ENCODE measurements around the gene LCNL1.

The LCNL1 gene

GRCh38 chr9:136968333-136969127 lies 14.3 kb upstream of the LCNL1 start:
- no peak overlapping the region for H3K27ac ChIP-seq
- TF ChIP-seq CTCF (IDR thresholded peaks at IDR 0.05): no peak
- no peaks in the 10 kb centered on the region for H3K9me3 ChIP-seq
- H3K4me1 ChIP-seq (ENCODE audit: control insufficient read depth in 1 of 2, insufficient read depth in 1 of 2, low read depth in 1 of 2, low read length in 1 of 2): no peaks in the 10 kb centered on the region
- peaks cover 15% of the 10 kb centered on the region for H3K27me3 ChIP-seq
- H3K4me3 ChIP-seq (ENCODE audit: low read depth in 1 of 2, low read length in 1 of 2): no peak overlapping the region
- H3K36me3 ChIP-seq: no peaks in the 10 kb centered on the region

DNA sequence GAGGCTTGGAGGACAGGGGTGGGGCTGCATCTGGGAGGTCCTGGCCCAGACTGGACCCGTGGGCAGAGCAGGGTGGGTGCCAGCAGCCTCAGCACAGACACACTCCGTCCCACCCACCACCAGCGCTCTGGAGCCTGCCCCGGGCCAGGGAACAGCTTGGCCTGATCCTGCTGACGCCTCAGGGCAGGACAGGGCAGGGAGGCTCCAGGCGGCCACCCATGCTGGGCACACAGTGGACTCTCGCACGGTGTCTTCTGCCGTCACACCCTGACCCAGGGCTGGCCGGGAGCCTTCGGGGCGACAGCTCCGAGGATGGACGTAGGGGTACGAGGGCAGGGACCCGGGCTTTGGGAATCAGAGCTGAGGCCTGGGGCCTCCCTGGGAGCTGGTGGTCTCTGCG lies 13.6 kb upstream of the LCNL1 start:
- peaks cover 21% of the 10 kb centered on the region for H3K27me3 ChIP-seq
- H3K36me3 ChIP-seq: no peaks in the 10 kb centered on the region
- no peak for TF ChIP-seq CTCF (IDR thresholded peaks at IDR 0.05)
- H3K4me3 ChIP-seq (ENCODE audit: low read depth in 1 of 2, low read length in 1 of 2): no peak overlapping the region
- H3K27ac ChIP-seq: no peak overlapping the region
- no peaks in the 10 kb centered on the region for H3K4me1 ChIP-seq (ENCODE audit: control insufficient read depth in 1 of 2, insufficient read depth in 1 of 2, low read depth in 1 of 2, low read length in 1 of 2)
- no peaks in the 10 kb centered on the region for H3K9me3 ChIP-seq

GRCh38 chr9:136969774-136970173 lies 13.0 kb upstream of the LCNL1 start:
- Histone ChIP-seq H3K27me3 (peaks cover 27% of the 10 kb centered on the region), H3K27ac (no peak overlapping the region), H3K9me3 (no peaks in the 10 kb centered on the region), H3K4me1 (ENCODE audit: control insufficient read depth in 1 of 2, insufficient read depth in 1 of 2, low read depth in 1 of 2, low read length in 1 of 2) (no peaks in the 10 kb centered on the region), H3K36me3 (no peaks in the 10 kb centered on the region), H3K4me3 (ENCODE audit: low read depth in 1 of 2, low read length in 1 of 2) (no peak overlapping the region)
- no peak for TF ChIP-seq CTCF (IDR thresholded peaks at IDR 0.05)

DNA sequence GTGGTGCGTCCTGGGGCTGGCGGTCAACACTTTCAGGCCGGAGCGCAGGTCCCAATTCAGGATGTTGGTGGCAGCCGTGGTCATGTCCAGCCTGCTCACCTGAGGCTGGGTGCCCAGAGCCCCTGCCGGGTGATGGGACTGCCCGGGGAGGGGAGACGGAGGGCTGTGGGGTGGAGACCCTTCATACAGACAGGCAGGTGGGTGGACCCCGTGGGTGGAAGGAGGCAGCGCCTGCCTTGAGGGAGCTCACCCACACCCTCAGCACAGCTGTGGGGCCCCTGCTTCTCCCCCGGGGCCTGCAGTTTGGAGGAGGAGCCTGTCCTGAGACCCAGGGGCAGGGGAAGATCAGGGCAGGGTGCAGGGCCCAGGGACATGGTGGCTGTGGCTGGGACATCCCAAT lies 12.4 kb upstream of the LCNL1 start:
- no peak for TF ChIP-seq CTCF (IDR thresholded peaks at IDR 0.05)
- no peaks in the 10 kb centered on the region for H3K9me3 ChIP-seq
- no peak overlapping the region for H3K4me3 ChIP-seq (ENCODE audit: low read depth in 1 of 2, low read length in 1 of 2)
- peaks cover 33% of the 10 kb centered on the region for H3K27me3 ChIP-seq
- no peaks in the 10 kb centered on the region for H3K4me1 ChIP-seq (ENCODE audit: control insufficient read depth in 1 of 2, insufficient read depth in 1 of 2, low read depth in 1 of 2, low read length in 1 of 2)
- H3K27ac ChIP-seq: no peak overlapping the region
- no peaks in the 10 kb centered on the region for H3K36me3 ChIP-seq

- peaks cover 0 to 5% of the 10 kb centered on the region in 2 experiments for H3K4me1 ChIP-seq (ENCODE audit: control insufficient read depth in 1 of 2, insufficient read depth in 1 of 2, low read depth in 1 of 2, low read length in 1 of 2)
- no peak overlapping the region for H3K4me3 ChIP-seq (ENCODE audit: low read depth in 1 of 2, low read length in 1 of 2)
- H3K27ac ChIP-seq: no peak overlapping the region
- no peak for TF ChIP-seq CTCF (IDR thresholded peaks at IDR 0.05)
- peaks cover 37% of the 10 kb centered on the region for H3K27me3 ChIP-seq
- no peaks in the 10 kb centered on the region for H3K9me3 ChIP-seq
- no peaks in the 10 kb centered on the region for H3K36me3 ChIP-seq
Observed at GRCh38 chr9:136971746-136972145, 11.0 kb upstream of the LCNL1 start.
